ENCODE measurements around the gene COIL. TPM values are rescaled to one million over a fixed set of nuclear protein-coding genes. Genes with fewer than 3 reads are reported as not detected.
"Not testable (repeated sequence)": the region's sequence is repeated elsewhere in the genome, so short reads cannot be mapped to it uniquely, and the experiment has no call there.

The COIL gene
- total RNA-seq, 1 donor from 2014 or later: 4.8 TPM

GRCh38 chr17:56983366-56983765, 22.5 kb upstream of the COIL start:
- intact Hi-C loops (cut with DNase I): no loop called here
- TF ChIP-seq CTCF (IDR thresholded peaks at IDR 0.05): no peak
- H3K4me3 ChIP-seq: no peak overlapping the region
- H3K27ac ChIP-seq: no peak overlapping the region
- no peak for DNase-seq (ENCODE audit: low spot score in 2 of 2)
- peaks cover 0 to 6% of the 10 kb centered on the region in 2 donors for H3K4me1 ChIP-seq
- no peaks in the 10 kb centered on the region for H3K27me3 ChIP-seq
- H3K9me3 ChIP-seq: no peaks in the 10 kb centered on the region
- H3K36me3 ChIP-seq: peaks cover 37 to 39% of the 10 kb centered on the region in 2 donors

- TF ChIP-seq CTCF (IDR thresholded peaks at IDR 0.05): no peak
- H3K4me1 ChIP-seq: peaks cover 0 to 6% of the 10 kb centered on the region in 2 donors
- no peaks in the 10 kb centered on the region for H3K27me3 ChIP-seq
- intact Hi-C loops (cut with DNase I): no loop called here
- no peaks in the 10 kb centered on the region for H3K9me3 ChIP-seq
- no peak overlapping the region for H3K4me3 ChIP-seq
- no peak overlapping the region for H3K27ac ChIP-seq
- DNase-seq (ENCODE audit: low spot score in 2 of 2): no peak
- peaks cover 28 to 32% of the 10 kb centered on the region in 2 donors for H3K36me3 ChIP-seq
These were observed 21.5 kb upstream of the COIL start for GRCh38 chr17:56982312-56982711.

- H3K9me3 ChIP-seq; H3K27ac ChIP-seq; H3K27me3 ChIP-seq; DNase-seq (ENCODE audit: low spot score in 2 of 2); intact Hi-C loops (cut with DNase I); H3K4me3 ChIP-seq; H3K4me1 ChIP-seq: not testable (repeated sequence)
- peaks cover 16 to 17% of the 10 kb centered on the region in 2 donors for H3K36me3 ChIP-seq
These were observed 19.7 kb upstream of the COIL start for GRCh38 chr17:56980526-56980925.

GRCh38 chr17:56979091-56979480, 18.2 kb upstream of the COIL start:
- H3K4me1 ChIP-seq: peaks cover 0 to 10% of the 10 kb centered on the region in 2 donors
- no peak for TF ChIP-seq CTCF (IDR thresholded peaks at IDR 0.05)
- no peak for DNase-seq (ENCODE audit: low spot score in 2 of 2)
- peaks cover 11 to 12% of the 10 kb centered on the region in 2 donors for H3K36me3 ChIP-seq
- peak overlapping the region in 1 of 2 donors; percentile 60 for H3K4me3 ChIP-seq
- no peaks in the 10 kb centered on the region for H3K9me3 ChIP-seq
- peak overlapping the region in 1 of 2 donors; percentile 46 for H3K27ac ChIP-seq
- intact Hi-C loops (cut with DNase I): loop anchor here (2.0 to 10.0 kb wide), 3 partner anchors 18 to 1106 kb away; partner anchors contain the start of genes COIL, DYNLL2 and TRIM25
- H3K27me3 ChIP-seq: no peaks in the 10 kb centered on the region

- no peak for TF ChIP-seq CTCF (IDR thresholded peaks at IDR 0.05)
- Histone ChIP-seq H3K4me1 (peaks cover 0 to 10% of the 10 kb centered on the region in 2 donors), H3K4me3 (peak overlapping the region; percentile 60 to 89), H3K27ac (peak overlapping the region; percentile 46 to 47), H3K9me3 (no peaks in the 10 kb centered on the region), H3K36me3 (peaks cover 9 to 11% of the 10 kb centered on the region in 2 donors), H3K27me3 (no peaks in the 10 kb centered on the region)
- intact Hi-C loops (cut with DNase I): loop anchor here (1.0 to 10.0 kb wide), 4 partner anchors 18 to 1106 kb away; partner anchors contain the start of genes COIL, DYNLL2 and TRIM25
- no peak for DNase-seq (ENCODE audit: low spot score in 2 of 2)
These were observed 17.7 kb upstream of the COIL start for GRCh38 chr17:56978441-56979090.

GRCh38 chr17:56977673-56978395, 17.0 kb upstream of the COIL start, which contains the start of gene SCPEP1:
SCPEP1 (plus strand) TSS chr17:56978131; CDS start chr17:56978160, 29 bp downstream.
- peak; percentile 64 to 93 for DNase-seq (ENCODE audit: low spot score in 2 of 2)
- Histone ChIP-seq H3K4me1 (peaks cover 0 to 10% of the 10 kb centered on the region in 2 donors), H3K9me3 (no peaks in the 10 kb centered on the region), H3K27me3 (no peaks in the 10 kb centered on the region), H3K27ac (peak within 1 kb of the TSS; percentile 46 to 47), H3K36me3 (peaks cover 6 to 11% of the 10 kb centered on the region in 2 donors), H3K4me3 (peak within 1 kb of the TSS; percentile 60 to 89)
- TF ChIP-seq CTCF (IDR thresholded peaks at IDR 0.05): no peak
- intact Hi-C loops (cut with DNase I): loop anchor here (1.0 to 10.0 kb wide), 4 partner anchors 17 to 1107 kb away; partner anchors contain the start of genes COIL, DYNLL2 and TRIM25

Measured in ascending aorta (tissue), 2 donors.